ENCODE measurements around the gene LAMA5.

Gene LAMA5

GRCh38 chr20:62285722-62286121, 81.4 kb downstream of the LAMA5 start:
- peak overlapping the region; percentile 57 to 86 (median 72) for H3K4me2 ChIP-seq
- H3K27me3 ChIP-seq, result peaks cover 0 to 12% (median 0%) of the 10 kb centered on the region in 11 experiments; a peak in 1 of 22 replicates
- peaks cover 0 to 31% (median 6%) of the 10 kb centered on the region in 11 experiments; a peak in 9 of 22 replicates for H4K20me1 ChIP-seq
- H3K36me3 ChIP-seq, result peaks cover 33 to 96% (median 52%) of the 10 kb centered on the region in 11 experiments
- H3K27ac ChIP-seq, result no peak overlapping the region
- H3K4me1 ChIP-seq, result peaks cover 14 to 27% (median 20%) of the 10 kb centered on the region in 10 experiments
- H3K9ac ChIP-seq, result peak overlapping the region in 5 of 11 experiments; percentile 5 to 39 (median 23); a peak in 6 of 22 replicates
- H3K9me3 ChIP-seq (replicated peaks in 1 of 11), result no peaks in the 10 kb centered on the region
- no peak overlapping the region for H3K4me3 ChIP-seq
- no peak for TF ChIP-seq Cebpa-rat (IDR thresholded peaks at IDR 0.05)

GRCh38 chr20:62285151-62285550, 82.0 kb downstream of the LAMA5 start:
- H3K4me3 ChIP-seq, result no peak overlapping the region
- peaks cover 0 to 31% (median 6%) of the 10 kb centered on the region in 11 experiments; a peak in 9 of 22 replicates for H4K20me1 ChIP-seq
- H3K4me2 ChIP-seq, result peak overlapping the region; percentile 57 to 86 (median 72)
- H3K36me3 ChIP-seq, result peaks cover 39 to 96% (median 58%) of the 10 kb centered on the region in 11 experiments
- H3K9me3 ChIP-seq (replicated peaks in 1 of 11), result no peaks in the 10 kb centered on the region
- no peak overlapping the region for H3K27ac ChIP-seq
- no peak for TF ChIP-seq Cebpa-rat (IDR thresholded peaks at IDR 0.05)
- peaks cover 0 to 12% (median 0%) of the 10 kb centered on the region in 11 experiments; a peak in 1 of 22 replicates for H3K27me3 ChIP-seq
- peaks cover 14 to 27% (median 20%) of the 10 kb centered on the region in 10 experiments for H3K4me1 ChIP-seq
- peak overlapping the region in 6 of 11 experiments; percentile 5 to 39 (median 19); a peak in 5 of 22 replicates for H3K9ac ChIP-seq

- Histone ChIP-seq H3K9me3 (replicated peaks in 1 of 11) (no peaks in the 10 kb centered on the region), H4K20me1 (peaks cover 0 to 31% (median 6%) of the 10 kb centered on the region in 11 experiments; a peak in 9 of 22 replicates), H3K27me3 (peaks cover 0 to 12% (median 0%) of the 10 kb centered on the region in 11 experiments; a peak in 1 of 22 replicates), H3K4me3 (no peak overlapping the region), H3K4me1 (peaks cover 14 to 27% (median 20%) of the 10 kb centered on the region in 10 experiments), H3K9ac (no peak overlapping the region), H3K36me3 (peaks cover 46 to 96% (median 64%) of the 10 kb centered on the region in 11 experiments), H3K27ac (no peak overlapping the region), H3K4me2 (peak overlapping the region in 7 of 11 experiments; percentile 67 to 86 (median 74); a peak in 7 of 22 replicates)
- no peak for TF ChIP-seq Cebpa-rat (IDR thresholded peaks at IDR 0.05)
Observed at GRCh38 chr20:62284448-62284847, 82.7 kb downstream of the LAMA5 start.

- no peak for TF ChIP-seq Cebpa-rat (IDR thresholded peaks at IDR 0.05)
- Histone ChIP-seq H3K27ac (no peak overlapping the region), H3K27me3 (peaks cover 0 to 12% (median 0%) of the 10 kb centered on the region in 11 experiments; a peak in 1 of 22 replicates), H4K20me1 (peaks cover 0 to 29% (median 6%) of the 10 kb centered on the region in 11 experiments; a peak in 9 of 22 replicates), H3K4me3 (no peak overlapping the region), H3K4me1 (peaks cover 14 to 27% (median 20%) of the 10 kb centered on the region in 10 experiments), H3K36me3 (peaks cover 51 to 94% (median 67%) of the 10 kb centered on the region in 11 experiments), H3K4me2 (no peak overlapping the region), H3K9me3 (replicated peaks in 1 of 11) (no peaks in the 10 kb centered on the region), H3K9ac (no peak overlapping the region)
Observed at GRCh38 chr20:62282877-62283503, 84.1 kb downstream of the LAMA5 start.

- H3K4me3 ChIP-seq, result no peak overlapping the region
- no peaks in the 10 kb centered on the region for H3K9me3 ChIP-seq (replicated peaks in 1 of 11)
- peaks cover 0 to 33% (median 6%) of the 10 kb centered on the region in 11 experiments; a peak in 12 of 22 replicates for H4K20me1 ChIP-seq
- no peak overlapping the region for H3K27ac ChIP-seq
- no peak for TF ChIP-seq Cebpa-rat (IDR thresholded peaks at IDR 0.05)
- peaks cover 0 to 12% (median 0%) of the 10 kb centered on the region in 11 experiments; a peak in 1 of 22 replicates for H3K27me3 ChIP-seq
- H3K4me1 ChIP-seq, result peaks cover 14 to 31% (median 22%) of the 10 kb centered on the region in 10 experiments
- H3K36me3 ChIP-seq, result peaks cover 51 to 96% (median 68%) of the 10 kb centered on the region in 11 experiments
- H3K9ac ChIP-seq, result no peak overlapping the region
- no peak overlapping the region for H3K4me2 ChIP-seq
Observed at GRCh38 chr20:62282103-62282502, 85.0 kb downstream of the LAMA5 start.

GRCh38 chr20:62281161-62281933, 85.8 kb downstream of the LAMA5 start:
- Histone ChIP-seq H3K9ac (no peak overlapping the region), H3K27ac (no peak overlapping the region), H4K20me1 (peaks cover 0 to 34% (median 10%) of the 10 kb centered on the region in 11 experiments; a peak in 13 of 22 replicates), H3K27me3 (peaks cover 0 to 12% (median 0%) of the 10 kb centered on the region in 11 experiments; a peak in 1 of 22 replicates), H3K4me3 (no peak overlapping the region), H3K9me3 (replicated peaks in 1 of 11) (no peaks in the 10 kb centered on the region), H3K4me2 (no peak overlapping the region), H3K4me1 (peaks cover 14 to 33% (median 23%) of the 10 kb centered on the region in 10 experiments), H3K36me3 (peaks cover 46 to 97% (median 64%) of the 10 kb centered on the region in 11 experiments)
- no peak for TF ChIP-seq Cebpa-rat (IDR thresholded peaks at IDR 0.05)

- Histone ChIP-seq H3K27me3 (peaks cover 0 to 5% (median 0%) of the 10 kb centered on the region in 11 experiments; a peak in 1 of 22 replicates), H4K20me1 (peaks cover 0 to 34% (median 16%) of the 10 kb centered on the region in 11 experiments; a peak in 13 of 22 replicates), H3K4me3 (no peak overlapping the region), H3K27ac (no peak overlapping the region), H3K9ac (no peak overlapping the region), H3K4me1 (peaks cover 7 to 29% (median 19%) of the 10 kb centered on the region in 10 experiments), H3K36me3 (peaks cover 44 to 97% (median 64%) of the 10 kb centered on the region in 11 experiments), H3K9me3 (replicated peaks in 1 of 11) (no peaks in the 10 kb centered on the region), H3K4me2 (no peak overlapping the region)
- TF ChIP-seq Cebpa-rat (IDR thresholded peaks at IDR 0.05), result no peak
Observed at GRCh38 chr20:62280303-62280702, 86.8 kb downstream of the LAMA5 start.

- Histone ChIP-seq H3K27ac (no peak overlapping the region), H3K36me3 (peaks cover 39 to 85% (median 58%) of the 10 kb centered on the region in 11 experiments), H3K9me3 (replicated peaks in 1 of 11) (no peaks in the 10 kb centered on the region), H3K9ac (no peak overlapping the region), H4K20me1 (peaks cover 11 to 53% (median 33%) of the 10 kb centered on the region in 11 experiments; a peak in 19 of 22 replicates), H3K27me3 (no peaks in the 10 kb centered on the region), H3K4me3 (no peak overlapping the region), H3K4me2 (peak overlapping the region in 4 of 11 experiments; percentile 1 to 37 (median 17); a peak in 3 of 22 replicates), H3K4me1 (peaks cover 21 to 37% (median 29%) of the 10 kb centered on the region in 10 experiments)
- no peak for TF ChIP-seq Cebpa-rat (IDR thresholded peaks at IDR 0.05)
Observed at GRCh38 chr20:62277253-62277652, 89.9 kb downstream of the LAMA5 start.

Measured in BLaER1 treated with 17β-estradiol and CSF1 and Interleukin-3, amounts not matched to agents 10 nM and 100 nM (cell line).